ENCODE results near the gene SLC35F2. TPM values are rescaled to one million over a fixed set of nuclear protein-coding genes. Genes with fewer than 3 reads are reported as not detected.
A peak's percentile ranks its signal among the peaks of the same experiment; 100 is the strongest.
"Not testable (repeated sequence)": the region's sequence is repeated elsewhere in the genome, so short reads cannot be mapped to it uniquely, and the experiment has no call there.

The SLC35F2 gene
- polyA plus RNA-seq, 4 donors = 13.5 to 15.6 (median 14.7) TPM

GRCh38 chr11:107791343-107792048 is 67.1 kb downstream of the SLC35F2 start:
- no peak for DNase-seq (ENCODE audit: low read depth in 4 of 4, low spot score in 2 of 4)

DNA sequence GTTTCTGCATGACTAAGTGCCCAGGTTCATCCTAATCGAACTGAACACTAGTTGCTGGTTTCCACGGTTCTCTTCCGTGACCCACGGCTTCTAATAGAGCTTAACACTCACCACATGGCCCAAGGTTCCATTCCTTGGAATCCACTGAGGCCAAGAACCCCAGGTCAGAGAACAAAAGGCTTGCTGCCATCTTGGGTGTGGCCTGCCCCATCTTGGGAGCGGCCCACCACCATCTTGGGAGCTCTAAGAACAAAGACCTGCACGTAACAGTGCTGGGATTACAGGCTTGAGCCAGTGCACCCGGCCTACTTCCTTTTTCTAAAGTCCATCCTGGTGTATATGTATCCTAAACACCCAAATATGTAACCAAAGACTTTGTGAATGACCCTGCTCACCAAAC is 68.8 kb downstream of the SLC35F2 start:
- DNase-seq (ENCODE audit: low read depth in 4 of 4, low spot score in 2 of 4) = no peak

DNA sequence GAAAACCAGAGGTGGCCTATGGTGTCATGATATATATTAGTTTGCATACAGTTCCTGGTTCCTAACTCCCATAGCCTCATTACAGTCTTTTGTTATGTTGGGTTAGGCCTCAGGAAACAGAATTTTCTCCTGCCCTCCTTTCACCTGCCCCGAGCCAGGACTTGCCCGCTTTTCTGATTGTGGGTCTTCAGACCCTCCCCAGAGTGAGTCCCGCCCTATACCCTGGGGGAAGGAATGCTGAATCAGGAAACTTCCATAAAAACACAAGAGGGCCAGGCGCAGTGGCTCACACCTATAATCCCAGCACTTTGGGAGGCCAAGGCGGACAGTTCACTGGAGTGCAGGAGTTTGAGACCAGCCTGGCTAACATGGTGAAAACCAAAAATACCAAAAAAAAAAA is 70.9 kb downstream of the SLC35F2 start:
- no peak for DNase-seq (ENCODE audit: low read depth in 4 of 4, low spot score in 2 of 4)

- DNase-seq (ENCODE audit: low read depth in 4 of 4, low spot score in 2 of 4) = no peak
These were observed 73.2 kb downstream of the SLC35F2 start for GRCh38 chr11:107785401-107785800.

- no peak for DNase-seq (ENCODE audit: low read depth in 4 of 4, low spot score in 2 of 4)
These were observed 75.5 kb downstream of the SLC35F2 start for GRCh38 chr11:107783121-107783520.

GRCh38 chr11:107780775-107781174 is 77.8 kb downstream of the SLC35F2 start:
- no peak for DNase-seq (ENCODE audit: low read depth in 4 of 4, low spot score in 2 of 4)

DNA sequence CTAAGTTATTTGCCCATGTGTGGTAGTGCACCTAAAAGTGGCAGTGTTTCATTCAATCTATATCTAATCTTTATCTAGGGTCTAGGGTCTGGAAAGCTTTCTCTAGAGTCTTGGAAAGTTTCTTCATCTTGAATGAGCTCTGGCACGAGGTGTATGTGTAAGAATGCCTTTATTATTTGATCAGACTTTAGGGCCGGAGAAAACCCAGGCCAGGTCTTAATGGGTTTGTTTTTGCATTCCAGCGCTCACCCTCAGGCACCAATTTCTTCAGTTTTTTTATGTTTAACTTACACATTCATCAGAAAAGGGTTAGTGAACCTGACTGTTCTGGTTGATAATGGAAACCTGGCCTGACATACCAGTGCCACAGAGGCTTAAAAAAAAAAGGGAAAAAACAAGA is 78.5 kb downstream of the SLC35F2 start:
- peak in 1 of 4 donors; percentile 28 for DNase-seq (ENCODE audit: low read depth in 4 of 4, low spot score in 2 of 4)

DNA sequence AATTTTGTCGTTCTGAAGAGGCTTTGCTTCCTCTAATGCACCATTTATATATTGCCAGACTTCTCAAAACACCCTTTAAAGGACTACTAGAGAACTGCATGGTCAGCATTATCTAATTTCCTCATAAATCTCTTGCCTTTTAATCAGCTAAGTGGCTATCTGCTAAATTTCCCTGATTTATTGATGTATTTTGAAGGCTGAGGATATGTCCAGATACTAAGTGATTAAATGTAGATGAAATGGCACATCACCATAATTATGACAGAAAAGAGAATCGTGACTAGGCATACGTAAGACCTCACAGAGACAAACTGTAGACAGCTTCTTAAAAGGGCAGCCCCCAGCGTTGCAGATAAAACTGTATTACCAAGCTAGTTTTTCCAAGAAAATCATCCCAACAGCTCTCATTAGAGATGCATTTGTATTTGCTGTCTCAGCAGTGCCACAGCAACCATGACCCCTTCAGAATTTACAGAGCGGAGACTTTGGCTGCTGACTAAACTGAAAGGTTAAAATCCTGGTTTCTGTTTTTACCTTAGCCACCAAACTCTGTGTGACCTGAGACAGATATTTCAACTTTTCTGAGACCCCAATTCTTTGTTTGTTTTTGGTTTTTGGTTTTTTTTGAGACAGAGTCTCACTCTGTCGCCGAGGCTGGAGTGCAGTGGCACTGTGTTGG is 79.6 kb downstream of the SLC35F2 start:
- no peak for DNase-seq (ENCODE audit: low read depth in 4 of 4, low spot score in 2 of 4)

DNA sequence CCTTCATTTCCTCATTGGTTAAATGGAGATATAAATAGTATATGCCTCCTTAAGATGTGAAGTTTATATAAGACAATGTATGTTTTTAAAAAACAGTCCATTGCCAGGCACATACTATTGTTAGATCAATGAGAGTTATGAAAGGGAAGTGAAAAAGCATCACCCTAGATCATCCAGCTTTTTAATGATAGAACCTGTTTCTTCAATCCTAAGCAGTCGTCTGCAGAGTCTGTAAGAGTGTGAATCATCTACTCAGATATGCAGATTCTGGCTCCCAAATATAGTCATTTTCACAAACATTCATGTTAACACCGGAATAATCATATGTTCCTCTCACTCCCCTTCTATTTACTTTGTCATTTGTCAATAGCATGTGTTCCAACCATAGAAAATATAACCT is 81.5 kb downstream of the SLC35F2 start:
- no peak for DNase-seq (ENCODE audit: low read depth in 4 of 4, low spot score in 2 of 4)

- DNase-seq (ENCODE audit: low read depth in 4 of 4, low spot score in 2 of 4) = no peak
These were observed 82.5 kb downstream of the SLC35F2 start for GRCh38 chr11:107776062-107776461.

DNA sequence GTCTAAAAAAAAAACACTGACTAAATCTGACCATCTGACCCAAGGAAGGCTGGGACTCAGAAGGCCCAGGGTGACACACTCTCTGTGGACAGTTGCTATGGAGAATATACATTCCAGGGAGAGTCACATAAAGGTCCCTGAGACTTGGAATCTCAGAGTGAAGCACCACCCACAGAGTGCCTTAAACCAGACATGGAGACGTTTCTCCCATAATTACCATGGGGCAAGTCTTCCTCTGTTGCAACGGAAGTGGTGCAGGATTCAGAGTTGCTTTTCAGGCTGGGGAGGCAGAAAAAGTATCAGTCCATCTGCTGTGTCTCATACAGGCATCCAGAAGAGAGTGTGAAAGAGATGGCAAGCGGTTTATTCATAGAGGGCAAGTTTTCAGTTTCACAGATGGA is 88.0 kb downstream of the SLC35F2 start:
- DNase-seq (ENCODE audit: low read depth in 4 of 4, low spot score in 2 of 4) = no peak

DNA sequence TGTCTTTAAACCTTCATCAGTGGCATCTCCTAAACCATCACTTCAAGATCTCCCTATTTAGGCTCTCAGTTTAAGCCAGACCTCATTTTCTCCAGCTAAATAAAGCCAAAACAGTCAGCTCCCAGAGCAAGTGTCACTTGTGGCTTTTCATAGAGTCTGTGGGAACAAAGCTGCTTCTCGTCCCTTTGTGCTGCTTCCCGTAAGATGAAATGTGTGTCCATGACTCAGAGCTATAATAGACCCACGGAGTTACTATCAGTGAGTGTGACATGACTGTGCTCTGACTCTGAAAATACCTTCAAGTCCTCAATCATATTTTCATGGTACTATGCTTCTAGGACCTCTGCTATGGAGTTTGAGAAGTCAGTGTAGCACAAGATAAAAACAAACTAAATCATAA is 89.4 kb downstream of the SLC35F2 start:
- no peak for DNase-seq (ENCODE audit: low read depth in 4 of 4, low spot score in 2 of 4)

DNA sequence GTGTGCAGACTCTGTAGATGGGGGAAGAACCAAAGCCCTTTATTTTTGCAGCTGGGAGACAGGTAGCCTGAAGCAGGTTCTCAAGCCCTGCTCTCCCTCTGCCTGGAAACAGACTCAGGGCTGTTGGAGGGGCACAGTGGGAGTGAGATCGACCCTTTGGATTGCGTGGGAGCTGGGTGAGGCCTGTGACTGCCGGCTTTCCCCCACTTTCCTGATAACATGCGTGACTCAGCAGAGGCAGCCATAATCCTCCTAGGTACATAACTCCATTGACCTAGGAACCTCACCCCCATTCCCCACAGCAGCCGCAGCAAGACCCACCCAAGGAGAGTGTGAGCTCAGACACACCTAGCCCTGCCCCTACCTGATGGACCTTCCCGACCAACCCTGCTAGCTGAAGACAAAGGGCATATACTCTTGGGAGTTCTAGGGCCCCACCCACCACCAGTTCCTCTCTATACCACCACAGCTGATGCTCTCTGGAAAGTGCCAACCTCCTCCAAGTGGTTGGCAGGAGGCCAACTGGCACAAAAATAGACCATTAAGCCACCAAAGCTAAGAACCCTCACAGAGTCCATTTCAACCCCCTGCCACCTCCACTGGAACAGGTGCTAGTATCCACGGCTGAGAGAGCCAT is 99.8 kb downstream of the SLC35F2 start:
- DNase-seq (ENCODE audit: low read depth in 4 of 4, low spot score in 2 of 4) = not testable (repeated sequence)

GRCh38 chr11:107757661-107758060 is 100.9 kb downstream of the SLC35F2 start:
- no peak for DNase-seq (ENCODE audit: low read depth in 4 of 4, low spot score in 2 of 4)

- DNase-seq (ENCODE audit: low read depth in 4 of 4, low spot score in 2 of 4) = no peak
These were observed 102.0 kb downstream of the SLC35F2 start for GRCh38 chr11:107756553-107756952.

GRCh38 chr11:107752949-107753822 is 105.4 kb downstream of the SLC35F2 start:
- DNase-seq (ENCODE audit: low read depth in 4 of 4, low spot score in 2 of 4) = no peak

DNA sequence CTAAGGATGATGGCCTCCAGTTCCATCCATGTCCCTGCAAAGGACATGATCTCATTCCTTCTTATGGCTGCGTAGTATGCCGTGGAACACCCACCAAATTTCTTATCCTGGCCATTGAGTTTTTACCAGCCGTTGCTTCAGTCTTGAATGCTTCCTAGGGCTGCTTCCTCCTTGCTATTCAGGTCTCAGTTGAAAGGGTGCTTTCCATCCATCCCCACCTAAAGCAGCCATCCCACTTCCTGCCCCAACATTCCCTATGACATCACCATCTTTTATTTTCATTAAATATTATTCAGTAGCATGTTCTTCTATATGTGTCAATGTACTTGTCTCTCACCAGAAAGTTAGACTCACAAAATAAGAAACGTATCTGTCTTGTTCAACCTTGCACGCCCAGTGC is 106.1 kb downstream of the SLC35F2 start:
- DNase-seq (ENCODE audit: low read depth in 4 of 4, low spot score in 2 of 4) = no peak

DNA sequence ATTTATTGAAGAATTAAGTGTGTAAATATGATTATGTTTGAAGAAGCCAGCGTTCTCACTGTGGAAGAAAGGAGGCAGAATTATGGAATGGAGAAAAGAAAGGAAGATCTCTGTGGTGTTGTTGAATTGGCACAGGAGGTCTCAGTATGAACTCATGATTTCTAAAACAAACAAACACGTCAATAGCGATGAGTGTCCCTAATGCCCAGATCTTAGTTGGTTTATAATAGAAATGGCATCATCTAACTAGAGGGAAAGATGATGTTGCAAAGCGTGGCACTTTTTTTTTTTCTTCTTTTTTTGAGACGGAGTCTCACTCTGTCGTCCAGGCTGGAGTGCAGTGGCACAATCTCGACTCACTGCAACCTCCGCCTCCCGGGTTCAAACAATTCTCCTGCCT is 107.5 kb downstream of the SLC35F2 start:
- DNase-seq (ENCODE audit: low read depth in 4 of 4, low spot score in 2 of 4) = no peak

- DNase-seq (ENCODE audit: low read depth in 4 of 4, low spot score in 2 of 4) = no peak
These were observed 108.3 kb downstream of the SLC35F2 start for GRCh38 chr11:107750313-107750712.

DNA sequence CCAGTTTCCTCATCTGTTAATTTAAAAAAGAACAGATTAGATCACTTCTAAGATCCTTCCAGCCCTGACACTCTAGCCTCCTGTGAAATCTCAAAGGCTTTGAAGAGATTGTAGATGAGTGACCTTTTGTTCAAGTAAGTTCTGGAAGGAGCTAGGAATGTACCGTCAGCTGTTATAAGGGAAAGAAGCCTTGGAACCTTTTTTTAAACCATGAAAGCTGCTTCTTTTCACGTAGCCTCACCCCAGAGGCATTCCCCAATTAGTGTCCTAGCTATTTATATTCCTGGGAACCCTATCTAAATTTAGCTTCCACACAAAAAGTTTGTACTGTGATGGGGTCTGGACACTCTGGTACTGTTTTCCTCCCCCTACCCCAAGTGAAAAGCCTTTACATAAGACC is 111.0 kb downstream of the SLC35F2 start:
- no peak for DNase-seq (ENCODE audit: low read depth in 4 of 4, low spot score in 2 of 4)

DNA sequence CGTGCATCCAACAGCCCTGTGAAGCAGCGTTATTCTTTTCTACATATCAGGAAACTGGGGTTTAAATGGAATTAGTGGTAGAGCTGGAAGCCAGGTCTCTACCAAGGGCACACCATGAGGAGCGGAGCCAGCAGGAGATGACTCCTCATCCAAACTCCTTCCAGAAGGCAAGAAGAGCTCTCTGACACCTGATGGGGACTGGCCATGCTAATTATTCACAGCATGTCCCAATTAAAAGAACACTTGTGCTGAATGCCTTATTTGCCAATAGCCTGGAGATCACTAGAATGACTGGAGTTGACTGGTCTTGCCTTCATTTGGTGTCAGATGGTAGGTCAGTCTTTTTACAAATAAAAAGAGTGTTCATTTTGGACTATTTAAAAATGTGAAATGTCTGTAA is 113.9 kb downstream of the SLC35F2 start:
- no peak for DNase-seq (ENCODE audit: low read depth in 4 of 4, low spot score in 2 of 4)

Data from left renal cortex interstitium (tissue), 4 donors.